ENCODE data around the gene STK11. TPM values are rescaled to one million over a fixed set of nuclear protein-coding genes. Genes with fewer than 3 reads are reported as not detected.
A peak's percentile ranks its signal among the peaks of the same experiment; 100 is the strongest.

The STK11 gene
- total RNA-seq, 1 donor from 2014 or later, result 80.4 TPM

DNA sequence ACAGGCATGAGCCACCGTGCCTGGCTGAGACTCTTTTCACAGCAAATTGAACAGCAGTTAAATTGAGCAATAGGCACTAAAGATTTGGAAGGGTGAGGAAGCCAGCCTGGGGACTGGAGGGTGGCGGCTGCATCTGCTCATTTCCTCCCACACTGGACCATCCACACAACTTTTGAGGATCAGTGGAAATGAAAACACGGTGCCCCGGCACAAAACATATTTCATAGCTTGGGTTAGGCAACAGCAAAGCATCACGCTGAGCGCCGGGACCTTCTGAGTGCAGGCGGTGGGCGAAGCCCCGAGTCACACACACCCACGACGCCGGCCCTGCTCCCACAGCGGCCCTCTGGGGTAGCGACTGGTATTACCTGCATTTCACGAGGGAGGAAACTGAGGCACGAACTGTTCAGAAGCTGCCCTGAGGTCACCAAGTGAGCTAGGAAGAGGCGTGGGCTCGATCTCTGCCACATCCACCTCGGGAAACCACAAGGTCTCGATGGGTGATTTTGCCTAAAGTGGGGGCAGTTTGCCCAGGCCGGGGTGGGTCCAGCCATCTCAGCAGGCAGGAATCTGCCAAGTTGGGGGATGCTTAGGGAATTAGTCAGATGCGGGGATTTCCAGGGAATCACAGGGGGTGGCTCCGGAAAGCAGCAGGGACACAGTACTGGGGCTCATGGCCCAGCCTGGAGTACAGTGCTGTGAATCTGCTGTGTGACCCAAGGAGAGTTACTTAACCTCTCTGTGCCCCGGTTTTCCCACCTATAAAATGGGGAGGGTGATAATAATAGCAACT is 28.1 kb upstream of the STK11 start:
- TF ChIP-seq, protein P1, sequence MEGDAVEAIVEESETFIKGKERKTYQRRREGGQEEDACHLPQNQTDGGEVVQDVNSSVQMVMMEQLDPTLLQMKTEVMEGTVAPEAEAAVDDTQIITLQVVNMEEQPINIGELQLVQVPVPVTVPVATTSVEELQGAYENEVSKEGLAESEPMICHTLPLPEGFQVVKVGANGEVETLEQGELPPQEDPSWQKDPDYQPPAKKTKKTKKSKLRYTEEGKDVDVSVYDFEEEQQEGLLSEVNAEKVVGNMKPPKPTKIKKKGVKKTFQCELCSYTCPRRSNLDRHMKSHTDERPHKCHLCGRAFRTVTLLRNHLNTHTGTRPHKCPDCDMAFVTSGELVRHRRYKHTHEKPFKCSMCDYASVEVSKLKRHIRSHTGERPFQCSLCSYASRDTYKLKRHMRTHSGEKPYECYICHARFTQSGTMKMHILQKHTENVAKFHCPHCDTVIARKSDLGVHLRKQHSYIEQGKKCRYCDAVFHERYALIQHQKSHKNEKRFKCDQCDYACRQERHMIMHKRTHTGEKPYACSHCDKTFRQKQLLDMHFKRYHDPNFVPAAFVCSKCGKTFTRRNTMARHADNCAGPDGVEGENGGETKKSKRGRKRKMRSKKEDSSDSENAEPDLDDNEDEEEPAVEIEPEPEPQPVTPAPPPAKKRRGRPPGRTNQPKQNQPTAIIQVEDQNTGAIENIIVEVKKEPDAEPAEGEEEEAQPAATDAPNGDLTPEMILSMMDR (conservative IDR thresholded peaks at IDR 0.05; ENCODE audit: low read depth, low read length), result peak; percentile 14
- no peak overlapping the region for H3K4me3 ChIP-seq (ENCODE audit: low read depth, low read length)
- peak; percentile 88 for DNase-seq (ENCODE audit: low read depth)

DNA sequence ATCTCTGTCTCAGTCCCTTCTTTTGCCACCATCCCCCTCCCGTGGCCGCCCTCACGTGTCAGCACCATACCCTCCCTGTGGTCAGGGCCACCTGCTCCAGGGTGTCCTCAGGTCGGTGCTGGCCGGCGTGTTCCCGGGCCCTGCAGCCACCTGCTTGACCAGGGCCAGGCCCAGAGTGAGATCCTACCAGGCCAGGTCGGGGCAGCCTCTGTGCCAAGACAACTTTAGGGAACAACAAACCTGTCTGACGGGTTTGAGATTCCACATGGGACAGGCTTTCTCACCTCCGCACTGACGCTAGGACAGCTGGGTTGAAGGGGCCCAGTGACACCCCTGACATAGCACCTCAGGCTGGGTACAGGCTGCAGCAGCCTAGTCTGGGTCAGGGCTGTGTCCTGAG is 24.0 kb upstream of the STK11 start:
- no peak overlapping the region for H3K4me3 ChIP-seq (ENCODE audit: low read depth, low read length)

DNA sequence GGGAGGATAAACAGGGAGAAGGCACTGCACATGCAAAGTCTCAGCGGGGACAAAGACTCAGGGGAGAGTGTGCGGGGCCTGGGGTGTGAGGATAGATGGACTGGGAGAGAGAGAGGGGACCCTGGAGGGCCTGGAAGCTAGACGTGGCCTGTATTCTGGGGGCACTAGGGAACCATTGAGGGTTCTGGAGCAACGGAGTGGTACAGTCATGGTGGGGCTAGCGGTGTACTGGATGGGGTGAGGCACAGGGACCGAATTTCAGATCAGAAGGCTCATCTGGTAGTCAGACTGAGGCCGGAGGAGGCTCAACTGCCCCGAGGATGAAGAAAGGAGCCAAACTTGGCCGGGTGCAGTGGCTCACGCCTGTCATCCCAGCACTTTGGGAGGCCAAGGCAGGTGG is 23.5 kb upstream of the STK11 start:
- TF ChIP-seq, protein P1 (conservative IDR thresholded peaks at IDR 0.05; ENCODE audit: low read depth, low read length), result no peak
- DNase-seq (ENCODE audit: low read depth), result no peak
- no peak overlapping the region for H3K4me3 ChIP-seq (ENCODE audit: low read depth, low read length)

More for the DNA sequence above, 24.0 kb upstream of the STK11 start:
- TF ChIP-seq, protein P1 (conservative IDR thresholded peaks at IDR 0.05; ENCODE audit: low read depth, low read length), result no peak
- no peak for DNase-seq (ENCODE audit: low read depth)

DNA sequence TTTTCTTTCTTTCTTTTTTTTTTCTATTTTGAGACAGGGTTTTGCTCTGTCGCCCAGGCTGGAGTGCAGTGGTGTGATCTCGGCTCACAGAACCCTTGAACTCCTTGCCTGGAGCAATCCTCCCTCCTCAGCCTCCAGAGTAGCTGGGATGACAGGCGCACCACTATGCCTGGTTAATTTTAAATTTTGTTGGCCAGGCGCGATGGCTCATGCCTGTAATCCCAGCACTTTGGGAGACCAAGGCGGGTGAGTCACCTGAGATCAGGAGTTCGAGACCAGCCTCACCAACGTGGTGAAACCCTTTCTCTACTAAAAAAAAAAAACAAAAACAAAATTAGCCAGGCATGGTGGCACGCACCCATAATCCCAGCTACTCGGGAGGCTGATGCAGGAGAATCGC is 22.9 kb upstream of the STK11 start:
- H3K4me3 ChIP-seq (ENCODE audit: low read depth, low read length), result no peak overlapping the region
- TF ChIP-seq, protein P1 (conservative IDR thresholded peaks at IDR 0.05; ENCODE audit: low read depth, low read length), result no peak
- no peak for DNase-seq (ENCODE audit: low read depth)

DNA sequence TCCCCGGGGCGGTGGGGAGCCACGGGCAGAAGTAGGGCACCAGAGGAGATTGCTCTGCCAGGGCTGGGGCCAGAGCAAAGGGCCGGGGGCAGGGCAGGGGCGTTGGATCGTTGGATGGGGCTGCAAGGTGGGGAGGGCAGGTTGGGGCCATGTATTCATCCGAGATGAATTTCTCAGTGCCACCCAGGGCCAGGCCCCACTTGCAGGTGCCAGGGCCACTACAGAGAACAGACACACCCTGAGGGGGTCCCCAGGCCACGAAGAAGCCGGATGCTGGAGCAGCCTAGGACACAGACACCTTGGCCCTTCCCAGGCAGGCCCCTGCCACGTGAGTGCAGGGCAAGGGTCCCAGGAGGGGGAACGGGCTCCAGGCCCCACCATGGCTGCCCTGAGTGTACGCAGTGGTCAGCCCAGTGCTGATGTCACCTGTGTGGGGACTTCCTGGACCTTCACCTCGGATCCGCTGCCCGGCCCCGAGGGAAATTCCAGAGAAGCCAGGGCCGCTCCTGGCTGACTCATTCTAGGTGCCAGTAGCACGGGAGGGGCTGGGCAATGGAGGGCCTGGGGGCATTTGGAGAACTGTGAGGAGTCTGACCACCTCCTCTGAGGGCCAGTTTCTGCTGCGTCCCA is 21.9 kb upstream of the STK11 start:
- DNase-seq (ENCODE audit: low read depth), result no peak
- H3K4me3 ChIP-seq (ENCODE audit: low read depth, low read length), result no peak overlapping the region

DNA sequence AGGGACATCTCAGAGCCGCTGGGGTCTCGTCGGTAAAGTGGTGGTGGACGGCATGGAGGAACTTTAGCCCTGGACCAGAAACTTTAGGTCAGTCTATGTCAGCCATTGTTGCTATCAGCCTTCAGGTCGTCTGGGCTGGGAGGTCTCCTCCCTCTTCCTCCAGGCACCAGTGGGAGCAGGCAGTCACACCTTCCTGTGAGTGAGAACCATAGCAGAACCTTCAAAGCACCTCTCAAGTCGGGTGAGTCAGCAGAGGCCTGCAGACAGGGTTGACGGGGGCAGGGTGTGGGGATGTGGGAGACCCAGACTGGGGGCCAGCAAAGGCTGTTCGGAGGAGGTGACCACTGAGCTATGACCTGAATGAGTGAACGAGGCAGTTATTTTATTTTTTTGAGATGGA is 16.2 kb upstream of the STK11 start:
- H3K4me3 ChIP-seq (ENCODE audit: low read depth, low read length), result no peak overlapping the region
- TF ChIP-seq, protein P1 (conservative IDR thresholded peaks at IDR 0.05; ENCODE audit: low read depth, low read length), result no peak
- DNase-seq (ENCODE audit: low read depth), result no peak

More for the DNA sequence above, 21.9 kb upstream of the STK11 start:
- TF ChIP-seq, protein P1 (conservative IDR thresholded peaks at IDR 0.05; ENCODE audit: low read depth, low read length), result no peak
